HepG2 (cell line): Measurements from ENCODE around the gene CCDC57. TPM values are rescaled to one million over a fixed set of nuclear protein-coding genes. Genes with fewer than 3 reads are reported as not detected.

Experiments used
- ATF4 ChIP-seq, 2 experiments: fragments of 450-650 bp in 1 of 2; sonication (generic) in 1 of 2; formaldehyde crosslinking; IDR thresholded peaks; 2 replicates each; pipeline versions ENCODE4 v1.5.0 to v1.8.0; 2020 to 2022; ENCODE audit warnings: mild to moderate bottlenecking in 1 of 2, missing genetic modification reagents in 1 of 2
- FOXA3 ChIP-seq: IDR thresholded peaks from 2 replicates; pipeline ENCODE4 v1.6.1; 2016; ENCODE audit warnings: missing genetic modification reagents, missing compliant biosample characterization
- GLI4 ChIP-seq: sonication (generic); formaldehyde crosslinking; IDR thresholded peaks from 2 replicates; pipeline ENCODE4 v1.5.1; 2020; ENCODE audit warnings: missing genetic modification reagents, mild to moderate bottlenecking, moderate library complexity, borderline replicate concordance
- ISX ChIP-seq: sonication (generic); formaldehyde crosslinking; conservative IDR thresholded peaks from 2 replicates; pipeline ENCODE4 v1.5.0; 2020; ENCODE audit warnings: missing genetic modification reagents
- REL ChIP-seq: sonication (generic); formaldehyde crosslinking; conservative IDR thresholded peaks from 2 replicates; pipeline ENCODE4 v1.8.0; 2022; ENCODE audit warnings: mild to moderate bottlenecking, missing genetic modification reagents, moderate library complexity
- SCMH1 ChIP-seq: sonication (generic); formaldehyde crosslinking; IDR thresholded peaks from 2 replicates; pipeline ENCODE4 v1.9.0; 2021; ENCODE audit warnings: missing genetic modification reagents, mild to moderate bottlenecking, borderline replicate concordance
- SKIL ChIP-seq: sonication (generic); formaldehyde crosslinking; IDR thresholded peaks from 2 replicates; pipeline ENCODE4 v1.8.0; 2022; ENCODE audit warnings: missing genetic modification reagents, mild to moderate bottlenecking, moderate library complexity, borderline replicate concordance
- TOE1 ChIP-seq: sonication (generic); formaldehyde crosslinking; IDR thresholded peaks from 2 replicates; pipeline ENCODE4 v1.4.0; 2020; ENCODE audit warnings: mild to moderate bottlenecking, missing genetic modification reagents
- ZBTB26 ChIP-seq: IDR thresholded peaks from 2 replicates; pipeline ENCODE4 v1.6.1; 2016; ENCODE audit warnings: missing compliant biosample characterization, missing genetic modification reagents, borderline replicate concordance
- ZBTB38 ChIP-seq: sonication (generic); formaldehyde crosslinking; IDR thresholded peaks from 2 replicates; pipeline ENCODE4 v1.5.1; 2020; ENCODE audit warnings: mild to moderate bottlenecking, missing genetic modification reagents
- ZMAT3 ChIP-seq: sonication (generic); formaldehyde crosslinking; conservative IDR thresholded peaks from 2 replicates; pipeline ENCODE4 v1.7.0; 2021; ENCODE audit warnings: missing genetic modification reagents
- ZNF343 ChIP-seq: sonication (generic); formaldehyde crosslinking; IDR thresholded peaks from 2 replicates; pipeline ENCODE4 v1.4.0; 2020; ENCODE audit warnings: mild to moderate bottlenecking, missing genetic modification reagents
- ZNF646 ChIP-seq: sonication (generic); formaldehyde crosslinking; IDR thresholded peaks from 2 replicates; pipeline ENCODE4 v1.9.0; 2021; ENCODE audit warnings: mild to moderate bottlenecking, missing genetic modification reagents
- polyA plus RNA-seq, 8 experiments: library from polyadenylated mRNA; depleted of rRNA in 3 of 8; stranded (reverse) in 7 of 8; unstranded in 1 of 8; fragments of >200 nt; fragmentation: Illumina TruSeq in 4 of 8; extraction: Trizol in 4 of 8; gene quantifications; 2 replicates each; pipeline versions ENCODE4 v1.2.1 to v1.2.3, GENCODE V29; 2011 to 2016; ENCODE audit warnings: low read depth in 4 of 8, missing spikeins in 1 of 8, mixed read lengths in 1 of 8; ENCODE audit not compliant: insufficient read depth in 1 of 8
- total RNA-seq, 5 experiments: library from RNA; depleted of rRNA; stranded (reverse); fragments of >200 nt; fragmentation: Illumina TruSeq; extraction: Trizol; gene quantifications; 2 replicates each; pipeline ENCODE4 v1.2.3, GENCODE V29; 2016; ENCODE audit warnings: low read depth in 1 of 5

Gene CCDC57
- total and polyA plus RNA-seq, 2 of the 13 experiments (the other 11 are each of a cell fraction or from before 2014, with no cell fraction given) = 59.3 to 59.9 TPM

- TF ChIP-seq SKIL (CRISPR knock-in tag) (no peak), ZBTB26 (CRISPR knock-in tag) (no peak), ZMAT3 (CRISPR knock-in tag) (0 out of 2 replicates have a peak, but pooled peaks have one; percentile 45), ZNF646 (CRISPR knock-in tag) (no peak), REL (CRISPR knock-in tag) (no peak), ZNF343 (no peak), ATF4 (CRISPR knock-in tag; IDR thresholded peaks at IDR 0.05) (no peak), SCMH1 (CRISPR knock-in tag) (no peak), ZBTB38 (peak; percentile 18; the same call in 1 of the 2 replicates), GLI4 (CRISPR knock-in tag) (no peak), TOE1 (CRISPR knock-in tag) (no peak), ISX (no peak), FOXA3 (CRISPR knock-in tag) (no peak)
These were observed 116.6 kb downstream of the CCDC57 start (continued) for GRCh38 chr17:82095777-82096708.
